ENCODE measurements around the gene CACNA1D.

Gene CACNA1D

DNA sequence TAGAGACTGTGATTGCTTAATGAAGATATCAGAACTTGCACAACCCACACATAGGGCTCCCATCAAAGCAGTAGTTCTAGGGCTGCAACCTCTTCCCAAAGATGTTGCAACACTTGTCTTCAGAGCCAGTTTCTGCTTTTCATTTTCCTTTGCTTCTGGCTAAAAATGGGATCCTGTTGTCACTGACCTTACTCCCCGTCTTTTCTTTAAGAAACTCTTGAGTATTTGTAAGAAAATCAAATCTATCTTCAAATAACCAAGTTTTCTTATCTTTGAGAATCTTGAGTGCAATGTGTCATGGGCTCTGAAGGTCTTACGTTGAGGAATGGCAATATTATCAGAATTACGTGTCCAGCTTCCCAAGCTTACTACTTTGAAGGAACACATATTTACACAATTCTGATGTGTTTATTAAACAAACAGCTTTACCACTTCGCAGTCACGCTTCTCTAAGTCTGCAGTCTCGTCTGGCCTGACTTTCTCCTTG, 24.1 kb downstream of the CACNA1D start:
- Histone ChIP-seq H3K79me1 (replicated peaks; ENCODE audit: low read length, poor library complexity, severe bottlenecking) (no peaks in the 10 kb centered on the region), H2BK15ac (ENCODE audit: low read depth, poor library complexity, severe bottlenecking) (no peak overlapping the region), H3K9me3 (ENCODE audit: control insufficient read depth, low read length) (no peaks in the 10 kb centered on the region), H2BK5ac (ENCODE audit: low read depth, low read length, poor library complexity, severe bottlenecking) (no peak overlapping the region), H3K4ac (ENCODE audit: low read depth in 1 of 2, low read length in 2 of 2) (no peak overlapping the region), H3K9ac (ENCODE audit: low read length) (no peak overlapping the region), H4K8ac (ENCODE audit: low read length) (no peak overlapping the region), H3K18ac (ENCODE audit: low read depth in 1 of 2, low read length in 2 of 2) (no peak overlapping the region), H3K4me2 (ENCODE audit: low read length, poor library complexity, severe bottlenecking) (no peak overlapping the region), H3K36me3 (ENCODE audit: control insufficient read depth in 1 of 2, insufficient read depth in 2 of 2, low read depth in 1 of 2, low read length in 2 of 2) (no peaks in the 10 kb centered on the region), H4K91ac (ENCODE audit: low read length) (no peak overlapping the region), H3K4me1 (ENCODE audit: control insufficient read depth, insufficient read depth, low read depth, low read length) (no peaks in the 10 kb centered on the region), H3K23ac (ENCODE audit: low read length in 2 of 2) (no peak overlapping the region), H2BK120ac (ENCODE audit: low read depth, low read length) (no peak overlapping the region), H3K27ac (ENCODE audit: low read length, poor library complexity, severe bottlenecking) (no peak overlapping the region), H3K14ac (ENCODE audit: low read length in 2 of 2) (no peak overlapping the region), H2AK5ac (ENCODE audit: low read length, severe bottlenecking) (no peak overlapping the region), H3K4me3 (ENCODE audit: insufficient read depth in 1 of 2, low read depth in 1 of 2, low read length in 2 of 2) (no peak overlapping the region), H3K27me3 (ENCODE audit: control insufficient read depth in 1 of 2, insufficient read depth in 1 of 2, low read length in 2 of 2) (peaks cover 5 to 7% of the 10 kb centered on the region in 2 experiments), H2BK12ac (ENCODE audit: low read length in 2 of 2) (no peak overlapping the region), H2AFZ (ENCODE audit: low read depth, low read length) (no peak overlapping the region)
- WGBS = 19% methylated on average over 5 of the region's 6 CpGs
- DNase-seq = peak; percentile 62

DNA sequence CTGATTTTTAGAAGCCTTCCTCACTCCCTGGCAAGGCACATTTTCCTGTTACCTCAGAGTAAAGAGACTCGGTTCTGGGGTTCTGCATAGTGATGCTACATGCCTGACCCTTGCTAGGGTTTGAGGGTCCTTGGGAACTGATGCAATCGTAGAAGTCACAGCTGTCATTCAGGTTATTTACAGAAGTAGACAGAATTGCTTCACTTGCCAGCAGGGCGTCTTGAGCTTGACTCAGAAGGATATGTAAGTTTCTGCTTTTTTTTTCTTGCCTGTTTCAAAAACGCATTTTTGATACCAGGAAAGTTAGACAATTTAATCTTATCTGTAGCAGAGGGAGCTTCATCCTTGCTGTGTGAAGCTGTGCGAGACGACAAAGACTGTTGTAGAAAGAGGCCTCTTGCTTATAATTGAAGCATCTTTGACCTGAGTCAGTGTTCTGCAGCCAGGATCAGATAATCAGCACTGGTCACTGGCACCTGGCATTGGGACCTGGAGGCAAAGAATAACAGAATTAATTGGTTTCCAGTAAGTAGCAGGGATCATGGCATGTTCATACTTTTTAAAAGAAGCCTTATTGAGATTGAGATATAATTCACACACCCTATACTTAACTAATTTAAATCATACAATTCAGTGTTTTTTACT, 24.8 kb downstream of the CACNA1D start:
- Histone ChIP-seq H3K23ac (ENCODE audit: low read length in 2 of 2) (no peak overlapping the region), H3K9ac (ENCODE audit: low read length) (no peak overlapping the region), H3K27ac (ENCODE audit: low read length, poor library complexity, severe bottlenecking) (no peak overlapping the region), H2AFZ (ENCODE audit: low read depth, low read length) (no peak overlapping the region), H3K18ac (ENCODE audit: low read depth in 1 of 2, low read length in 2 of 2) (no peak overlapping the region), H3K9me3 (ENCODE audit: control insufficient read depth, low read length) (no peaks in the 10 kb centered on the region), H3K36me3 (ENCODE audit: control insufficient read depth in 1 of 2, insufficient read depth in 2 of 2, low read depth in 1 of 2, low read length in 2 of 2) (no peaks in the 10 kb centered on the region), H2BK120ac (ENCODE audit: low read depth, low read length) (no peak overlapping the region), H3K4me1 (ENCODE audit: control insufficient read depth, insufficient read depth, low read depth, low read length) (no peaks in the 10 kb centered on the region), H4K91ac (ENCODE audit: low read length) (no peak overlapping the region), H3K14ac (ENCODE audit: low read length in 2 of 2) (no peak overlapping the region), H4K8ac (ENCODE audit: low read length) (no peak overlapping the region), H3K4ac (ENCODE audit: low read depth in 1 of 2, low read length in 2 of 2) (no peak overlapping the region), H3K79me1 (replicated peaks; ENCODE audit: low read length, poor library complexity, severe bottlenecking) (no peaks in the 10 kb centered on the region), H2BK12ac (ENCODE audit: low read length in 2 of 2) (no peak overlapping the region), H2BK15ac (ENCODE audit: low read depth, poor library complexity, severe bottlenecking) (no peak overlapping the region), H3K27me3 (ENCODE audit: control insufficient read depth in 1 of 2, insufficient read depth in 1 of 2, low read length in 2 of 2) (peaks cover 5 to 13% of the 10 kb centered on the region in 2 experiments), H3K4me2 (ENCODE audit: low read length, poor library complexity, severe bottlenecking) (no peak overlapping the region), H3K4me3 (ENCODE audit: insufficient read depth in 1 of 2, low read depth in 1 of 2, low read length in 2 of 2) (no peak overlapping the region), H2BK5ac (ENCODE audit: low read depth, low read length, poor library complexity, severe bottlenecking) (no peak overlapping the region), H2AK5ac (ENCODE audit: low read length, severe bottlenecking) (no peak overlapping the region)
- WGBS = 50% methylated on average over 6 of the region's 6 CpGs
- peak; percentile 12 for DNase-seq

DNA sequence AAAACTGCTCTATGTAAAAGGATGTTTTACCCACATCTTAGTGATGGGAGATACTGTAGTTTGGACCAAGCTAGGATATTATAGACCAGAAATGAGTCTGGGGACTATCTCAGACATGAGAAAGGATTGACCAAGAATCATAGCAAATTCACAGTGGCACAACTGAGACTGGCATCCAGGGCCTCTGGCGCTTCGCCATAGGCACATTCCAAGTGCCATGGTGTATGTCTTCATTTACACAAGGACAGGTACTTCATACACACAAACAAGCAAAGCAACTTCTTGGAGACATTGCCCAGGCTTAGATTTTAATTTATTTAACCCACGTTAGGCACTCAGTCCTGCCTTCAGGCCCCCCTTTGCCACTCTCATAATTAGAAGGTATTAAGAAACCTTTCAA, 28.9 kb downstream of the CACNA1D start:
- no peak overlapping the region for H4K91ac ChIP-seq (ENCODE audit: low read length)
- no peak overlapping the region for H3K4me3 ChIP-seq (ENCODE audit: insufficient read depth in 1 of 2, low read depth in 1 of 2, low read length in 2 of 2)
- H2AK5ac ChIP-seq (ENCODE audit: low read length, severe bottlenecking) = no peak overlapping the region
- no peak overlapping the region for H3K27ac ChIP-seq (ENCODE audit: low read length, poor library complexity, severe bottlenecking)
- H3K9me3 ChIP-seq (ENCODE audit: control insufficient read depth, low read length) = no peaks in the 10 kb centered on the region
- H3K4me1 ChIP-seq (ENCODE audit: control insufficient read depth, insufficient read depth, low read depth, low read length) = no peaks in the 10 kb centered on the region
- H2BK5ac ChIP-seq (ENCODE audit: low read depth, low read length, poor library complexity, severe bottlenecking) = no peak overlapping the region
- no peak overlapping the region for H3K14ac ChIP-seq (ENCODE audit: low read length in 2 of 2)
- no peak overlapping the region for H2BK120ac ChIP-seq (ENCODE audit: low read depth, low read length)
- H3K4ac ChIP-seq (ENCODE audit: low read depth in 1 of 2, low read length in 2 of 2) = no peak overlapping the region
- no peak overlapping the region for H3K9ac ChIP-seq (ENCODE audit: low read length)
- WGBS = 78% methylated on average over 3 of the region's 3 CpGs
- no peak overlapping the region for H3K18ac ChIP-seq (ENCODE audit: low read depth in 1 of 2, low read length in 2 of 2)
- no peak overlapping the region for H4K8ac ChIP-seq (ENCODE audit: low read length)
- no peak overlapping the region for H2BK15ac ChIP-seq (ENCODE audit: low read depth, poor library complexity, severe bottlenecking)
- DNase-seq = no peak
- H2AFZ ChIP-seq (ENCODE audit: low read depth, low read length) = no peak overlapping the region
- H3K79me1 ChIP-seq (replicated peaks; ENCODE audit: low read length, poor library complexity, severe bottlenecking) = no peaks in the 10 kb centered on the region
- peaks cover 3 to 15% of the 10 kb centered on the region in 2 experiments for H3K27me3 ChIP-seq (ENCODE audit: control insufficient read depth in 1 of 2, insufficient read depth in 1 of 2, low read length in 2 of 2)
- no peak overlapping the region for H3K23ac ChIP-seq (ENCODE audit: low read length in 2 of 2)
- H3K4me2 ChIP-seq (ENCODE audit: low read length, poor library complexity, severe bottlenecking) = no peak overlapping the region
- no peak overlapping the region for H2BK12ac ChIP-seq (ENCODE audit: low read length in 2 of 2)
- no peaks in the 10 kb centered on the region for H3K36me3 ChIP-seq (ENCODE audit: control insufficient read depth in 1 of 2, insufficient read depth in 2 of 2, low read depth in 1 of 2, low read length in 2 of 2)

DNA sequence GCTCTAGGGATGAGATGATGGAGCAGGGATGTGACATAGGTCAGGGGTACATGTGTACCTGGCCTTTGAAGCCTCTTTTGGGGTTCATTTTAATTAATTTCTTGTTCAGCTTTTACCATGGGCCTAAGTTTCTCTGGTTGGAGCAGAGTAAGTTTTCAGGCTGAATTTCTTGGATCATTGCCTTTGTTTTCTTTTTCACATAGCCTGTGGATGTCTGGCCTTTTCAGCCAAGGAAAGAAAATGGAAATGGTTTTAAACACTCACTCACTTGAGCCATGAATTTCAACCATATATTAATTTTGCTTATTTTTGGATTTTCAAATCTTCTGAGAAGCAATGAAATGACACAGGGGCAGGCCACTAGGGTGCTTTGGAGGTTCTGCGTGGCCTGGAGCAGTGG, 30.2 kb downstream of the CACNA1D start:
- Histone ChIP-seq H3K4me1 (ENCODE audit: control insufficient read depth, insufficient read depth, low read depth, low read length) (no peaks in the 10 kb centered on the region), H3K27ac (ENCODE audit: low read length, poor library complexity, severe bottlenecking) (no peak overlapping the region), H3K14ac (ENCODE audit: low read length in 2 of 2) (no peak overlapping the region), H3K9ac (ENCODE audit: low read length) (no peak overlapping the region), H3K9me3 (ENCODE audit: control insufficient read depth, low read length) (no peaks in the 10 kb centered on the region), H3K36me3 (ENCODE audit: control insufficient read depth in 1 of 2, insufficient read depth in 2 of 2, low read depth in 1 of 2, low read length in 2 of 2) (no peaks in the 10 kb centered on the region), H4K91ac (ENCODE audit: low read length) (no peak overlapping the region), H2BK5ac (ENCODE audit: low read depth, low read length, poor library complexity, severe bottlenecking) (no peak overlapping the region), H4K8ac (ENCODE audit: low read length) (no peak overlapping the region), H3K23ac (ENCODE audit: low read length in 2 of 2) (no peak overlapping the region), H3K4ac (ENCODE audit: low read depth in 1 of 2, low read length in 2 of 2) (no peak overlapping the region), H3K4me2 (ENCODE audit: low read length, poor library complexity, severe bottlenecking) (no peak overlapping the region), H3K79me1 (replicated peaks; ENCODE audit: low read length, poor library complexity, severe bottlenecking) (no peaks in the 10 kb centered on the region), H2BK120ac (ENCODE audit: low read depth, low read length) (no peak overlapping the region), H2AK5ac (ENCODE audit: low read length, severe bottlenecking) (no peak overlapping the region), H3K27me3 (ENCODE audit: control insufficient read depth in 1 of 2, insufficient read depth in 1 of 2, low read length in 2 of 2) (peaks cover 3 to 15% of the 10 kb centered on the region in 2 experiments), H2BK12ac (ENCODE audit: low read length in 2 of 2) (no peak overlapping the region), H2BK15ac (ENCODE audit: low read depth, poor library complexity, severe bottlenecking) (no peak overlapping the region), H3K4me3 (ENCODE audit: insufficient read depth in 1 of 2, low read depth in 1 of 2, low read length in 2 of 2) (no peak overlapping the region), H2AFZ (ENCODE audit: low read depth, low read length) (no peak overlapping the region), H3K18ac (ENCODE audit: low read depth in 1 of 2, low read length in 2 of 2) (no peak overlapping the region)
- DNase-seq = no peak
- 75% methylated on average over 1 of the region's 1 CpG for WGBS

Data from mesenchymal stem cell (in vitro differentiated cells and primary cell).